ENCODE data around the gene EIF3D. TPM values are rescaled to one million over a fixed set of nuclear protein-coding genes. Genes with fewer than 3 reads are reported as not detected.

Gene EIF3D
- total and polyA plus RNA-seq, 4 experiments from 2014 or later = 137 to 228 (median 206) TPM

DNA sequence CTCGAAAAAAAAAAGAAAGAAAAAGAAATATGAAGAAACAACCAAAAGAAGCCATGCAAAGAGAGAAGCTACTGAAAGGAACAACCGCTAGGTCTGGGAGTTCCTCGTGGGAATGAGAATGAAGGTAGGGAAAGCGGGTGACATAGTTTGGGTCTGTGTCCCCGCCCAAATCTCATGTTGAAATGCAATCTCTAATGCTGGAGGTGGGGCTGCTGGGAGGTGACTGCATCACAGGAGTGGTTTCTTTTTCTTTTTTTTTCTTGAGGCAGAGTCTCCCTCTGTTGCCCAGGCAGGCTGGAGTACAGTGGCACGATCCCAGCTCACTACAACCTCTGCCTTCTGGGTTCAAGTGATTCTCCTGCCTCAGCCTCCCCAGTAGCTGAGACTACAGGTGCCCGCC, 37.8 kb downstream of the EIF3D start:
- DNase-seq = no peak
- ChIA-PET POLR2A (ENCODE audit: partially characterized antibody) (interaction anchor here (1.1 kb wide), 1 partner anchor 10 kb away, joined by 4 read pairs; the partner anchor contains the start of gene TXN2), CTCF (ENCODE audit: partially characterized antibody) (interaction anchor here (2.7 kb wide), 1 partner anchor 191 kb away, joined by 8 read pairs; no protein-coding TSS in a partner anchor)
- peaks cover 0 to 9% of the 10 kb centered on the region in 2 donors for H3K36me3 Mint-ChIP-seq
- no peaks in the 10 kb centered on the region for H3K4me1 ChIP-seq (ENCODE audit: insufficient read depth, low read length)
- peaks cover 0 to 2% (median 0%) of the 10 kb centered on the region in 4 donors for H3K4me1 Mint-ChIP-seq
- H3K27ac ChIP-seq (ENCODE audit: low read depth, low read length) = no peak overlapping the region
- no peaks in the 10 kb centered on the region for H3K9me3 ChIP-seq (ENCODE audit: control insufficient read depth in 1 of 2, low read length in 2 of 2)
- H3K36me3 ChIP-seq (ENCODE audit: insufficient read depth, low read length) = no peaks in the 10 kb centered on the region
- H3K4me3 Mint-ChIP-seq = no peak overlapping the region
- H3K4me3 ChIP-seq (ENCODE audit: low read length in 2 of 2) = no peak overlapping the region
- no peaks in the 10 kb centered on the region for H3K27me3 ChIP-seq (ENCODE audit: insufficient read depth, low read length)
- no peaks in the 10 kb centered on the region for H3K9me3 Mint-ChIP-seq
- no peaks in the 10 kb centered on the region for H3K27me3 Mint-ChIP-seq
- intact Hi-C loops (cut with micrococcal nuclease) = no loop called here
- no peak overlapping the region for H3K27ac Mint-ChIP-seq

DNA sequence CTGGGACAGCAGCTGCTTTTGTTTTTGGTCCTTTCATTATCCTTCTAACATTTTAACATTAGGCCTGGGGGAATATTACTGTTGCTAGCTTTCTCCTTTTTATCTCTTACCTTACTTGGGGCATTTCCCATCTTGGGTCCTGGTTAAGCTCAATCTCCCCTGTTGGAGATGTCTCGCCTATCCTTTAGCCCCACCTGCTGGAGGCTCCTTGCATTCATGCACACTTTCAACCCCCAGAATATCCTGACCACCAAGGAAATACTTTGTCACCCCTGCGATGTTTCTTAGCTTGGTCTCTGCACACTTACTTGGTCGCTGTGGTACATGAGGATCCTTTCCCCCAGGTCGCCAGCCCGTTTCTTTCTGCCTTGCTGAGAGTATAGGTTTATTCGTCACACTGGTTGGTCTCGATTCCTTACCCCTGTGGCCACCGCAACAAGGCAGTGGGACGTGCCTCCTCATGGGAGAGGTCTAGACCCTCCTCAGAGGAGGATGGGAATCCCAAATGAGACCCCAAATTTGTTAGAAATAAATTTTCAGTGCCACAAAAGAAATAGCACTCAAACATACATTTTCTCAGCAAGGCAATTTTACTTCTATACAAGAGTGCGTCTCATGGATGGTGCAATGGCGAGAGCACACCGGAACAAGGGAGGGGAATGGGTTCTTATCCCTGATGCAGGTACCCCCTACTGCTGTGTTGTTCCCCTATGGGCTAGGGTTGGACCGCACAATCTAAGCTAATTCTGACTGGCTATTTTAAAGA, 42.2 kb downstream of the EIF3D start:
- Histone ChIP-seq H3K27me3 (ENCODE audit: insufficient read depth, low read length) (no peaks in the 10 kb centered on the region), H3K27ac (ENCODE audit: low read depth, low read length) (no peak overlapping the region), H3K4me1 (ENCODE audit: insufficient read depth, low read length) (peaks cover 5% of the 10 kb centered on the region), H3K36me3 (ENCODE audit: insufficient read depth, low read length) (no peaks in the 10 kb centered on the region), H3K4me3 (ENCODE audit: low read length in 2 of 2) (no peak overlapping the region), H3K9me3 (ENCODE audit: control insufficient read depth in 1 of 2, low read length in 2 of 2) (no peaks in the 10 kb centered on the region)
- Mint-ChIP-seq H3K4me3 (no peak overlapping the region), H3K9me3 (no peaks in the 10 kb centered on the region), H3K36me3 (peaks cover 0 to 4% of the 10 kb centered on the region in 2 donors), H3K27ac (peak overlapping the region in 3 of 7 donors; percentile 43 to 65 (median 64)), H3K27me3 (no peaks in the 10 kb centered on the region), H3K4me1 (peaks cover 4 to 12% (median 5%) of the 10 kb centered on the region in 4 donors)
- intact Hi-C loops (cut with micrococcal nuclease) = loop anchor here (5.0 to 10.0 kb wide), 2 partner anchors 250 to 422 kb away; partner anchors contain the start of gene APOL2
- peak; percentile 61 to 72 (median 63) for DNase-seq
- ChIA-PET POLR2A (ENCODE audit: partially characterized antibody) (interaction anchor here (0.6 to 1.0 kb wide), 5 partner anchors 20 to 201 kb away, joined by 3 to 4 read pairs (median 3); partner anchors contain the start of gene FOXRED2), CTCF (ENCODE audit: partially characterized antibody) (interaction anchor here (0.6 to 2.7 kb wide), 36 partner anchors 9 to 418 kb away, joined by 3 to 37 read pairs (median 4); partner anchors contain the start of genes APOL2, APOL3 and APOL4)

DNA sequence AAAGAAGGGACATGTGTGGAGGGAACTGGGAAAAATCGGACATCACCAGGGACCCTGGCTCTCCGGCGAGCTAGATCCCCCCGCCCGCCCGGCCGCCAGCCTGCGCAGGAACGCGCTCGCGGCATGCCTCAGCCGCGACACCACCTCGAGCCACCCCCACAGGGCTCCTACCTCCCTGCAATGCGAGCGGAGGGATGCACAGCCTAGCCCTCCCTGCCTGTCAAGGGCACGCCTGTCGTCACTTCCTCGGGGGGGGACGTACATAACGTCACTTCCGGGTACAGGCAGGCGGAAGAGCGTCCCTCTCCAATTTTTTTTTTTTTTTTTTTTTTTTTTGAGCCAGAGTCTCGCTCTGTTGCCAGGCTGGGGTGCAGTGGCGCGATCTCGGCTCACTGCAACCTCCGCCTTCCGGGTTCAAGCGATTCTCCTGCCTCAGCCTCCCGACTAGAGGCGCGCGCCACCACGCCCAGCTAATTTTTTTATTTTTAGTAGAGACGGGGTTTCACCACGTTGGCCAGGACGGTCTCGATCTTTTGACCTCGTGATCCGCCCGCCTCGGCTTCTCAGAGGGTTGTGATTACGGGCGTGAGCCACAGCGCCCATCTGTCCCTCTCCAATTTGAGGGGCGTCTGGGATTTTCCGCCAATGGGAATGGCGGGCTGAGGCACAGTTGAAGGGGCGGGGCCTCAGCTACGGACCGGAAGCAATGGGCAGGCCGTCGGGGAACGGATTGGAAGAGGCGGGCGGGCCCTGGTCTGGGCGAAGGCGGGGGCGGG, 47.4 kb downstream of the EIF3D start, which contains the start of gene TXN2:
Gene TXN2 (minus strand): TSS at position 248 of the 776 bp plus-strand sequence. CDS start 803 bp downstream, outside the sequence.
- DNase-seq = peak; percentile 97 to 99 (median 97)
- peaks cover 0 to 3% of the 10 kb centered on the region in 2 donors for H3K27me3 Mint-ChIP-seq
- POLR2A ChIA-PET (ENCODE audit: partially characterized antibody) = interaction anchor here (0.6 to 2.8 kb wide), 30 partner anchors 9 to 833 kb away, joined by 3 to 33 read pairs (median 5); partner anchors contain the start of genes APOL2, APOL6, EIF3D and MYH9
- peaks cover 23% of the 10 kb centered on the region for H3K36me3 ChIP-seq (ENCODE audit: insufficient read depth, low read length)
- H3K9me3 ChIP-seq (ENCODE audit: control insufficient read depth in 1 of 2, low read length in 2 of 2) = no peaks in the 10 kb centered on the region
- H3K4me1 ChIP-seq (ENCODE audit: insufficient read depth, low read length) = peaks cover 22% of the 10 kb centered on the region
- peak within 1 kb of the TSS; percentile 90 to 100 (median 98) for H3K4me3 Mint-ChIP-seq
- H3K27ac ChIP-seq (ENCODE audit: low read depth, low read length) = peak within 1 kb of the TSS; percentile 80
- H3K27ac Mint-ChIP-seq = peak within 1 kb of the TSS; percentile 93 to 100 (median 99)
- peak within 1 kb of the TSS; percentile 80 to 86 for H3K4me3 ChIP-seq (ENCODE audit: low read length in 2 of 2)
- H3K36me3 Mint-ChIP-seq = peaks cover 9 to 25% of the 10 kb centered on the region in 2 donors
- intact Hi-C loops (cut with micrococcal nuclease) = loop anchor here (1.0 to 10.0 kb wide), 6 partner anchors 26 to 417 kb away; partner anchors contain the start of genes EIF3D and FOXRED2
- H3K9me3 Mint-ChIP-seq = no peaks in the 10 kb centered on the region
- CTCF ChIA-PET (ENCODE audit: partially characterized antibody) = interaction anchor here (3.2 to 3.5 kb wide), 2 partner anchors 11 to 181 kb away, joined by 13 to 16 read pairs; no protein-coding TSS in a partner anchor
- H3K27me3 ChIP-seq (ENCODE audit: insufficient read depth, low read length) = no peaks in the 10 kb centered on the region
- H3K4me1 Mint-ChIP-seq = peaks cover 12 to 31% (median 17%) of the 10 kb centered on the region in 4 donors

DNA sequence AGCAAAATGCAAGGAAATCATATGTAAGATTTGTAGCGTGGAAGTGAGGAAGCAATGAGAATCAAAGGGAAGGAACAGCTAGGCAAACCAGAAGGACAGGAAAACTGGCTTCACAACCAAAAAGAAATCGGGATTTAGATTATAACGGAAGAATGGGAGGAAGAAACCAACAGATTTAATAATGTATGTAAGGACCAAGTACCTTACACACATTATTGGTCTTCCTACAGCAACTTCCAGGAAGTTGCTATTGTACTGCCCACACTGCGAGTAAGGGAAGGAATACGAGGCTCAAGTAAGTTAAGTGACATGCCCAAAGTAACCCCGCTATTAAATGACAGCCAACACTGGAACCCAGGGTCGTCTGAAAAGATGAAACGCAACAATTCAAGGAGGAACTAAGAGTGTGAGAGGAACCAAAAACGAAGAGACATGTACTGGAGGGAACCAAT, 48.0 kb downstream of the EIF3D start:
- intact Hi-C loops (cut with micrococcal nuclease) = loop anchor here (1.0 to 10.0 kb wide), 5 partner anchors 26 to 416 kb away; partner anchors contain the start of genes EIF3D and FOXRED2
- peaks cover 0 to 3% of the 10 kb centered on the region in 2 donors for H3K27me3 Mint-ChIP-seq

DNA sequence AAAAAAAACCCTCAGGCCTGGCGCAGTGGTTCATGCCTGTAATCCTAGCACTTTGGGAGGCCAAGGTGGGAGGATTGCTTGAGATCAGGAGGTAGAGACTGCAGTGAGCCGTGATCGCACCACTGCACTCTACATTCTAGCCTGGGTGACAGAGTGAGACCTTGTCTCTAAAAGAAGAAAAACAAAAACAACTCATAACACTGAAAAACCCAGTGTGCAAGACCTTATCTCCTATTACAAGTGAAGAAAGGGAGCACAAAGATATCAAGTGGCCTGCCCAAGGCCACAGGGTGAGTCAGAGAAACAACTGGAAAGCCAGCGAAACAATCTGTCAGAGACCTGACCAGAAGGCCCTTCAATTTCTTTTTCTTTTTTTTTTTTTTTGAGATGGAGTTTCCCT, 50.0 kb downstream of the EIF3D start:
- H3K9me3 Mint-ChIP-seq = no peaks in the 10 kb centered on the region
- no peak overlapping the region for H3K27ac ChIP-seq (ENCODE audit: low read depth, low read length)
- peaks cover 0 to 3% of the 10 kb centered on the region in 2 donors for H3K27me3 Mint-ChIP-seq
- peak overlapping the region in 3 of 7 donors; percentile 37 to 93 (median 42) for H3K27ac Mint-ChIP-seq
- peaks cover 44% of the 10 kb centered on the region for H3K36me3 ChIP-seq (ENCODE audit: insufficient read depth, low read length)
- H3K9me3 ChIP-seq (ENCODE audit: control insufficient read depth in 1 of 2, low read length in 2 of 2) = no peaks in the 10 kb centered on the region
- intact Hi-C loops (cut with micrococcal nuclease) = no loop called here
- H3K4me1 ChIP-seq (ENCODE audit: insufficient read depth, low read length) = peaks cover 22% of the 10 kb centered on the region
- ChIA-PET POLR2A (ENCODE audit: partially characterized antibody) (interaction anchor here (1.2 to 2.8 kb wide), 2 partner anchors 24 to 150 kb away, joined by 3 to 7 read pairs; no protein-coding TSS in a partner anchor), CTCF (ENCODE audit: partially characterized antibody) (interaction anchor here (1.8 kb wide), 1 partner anchor 8 kb away, joined by 5 read pairs; no protein-coding TSS in a partner anchor)
- DNase-seq = no peak
- peak overlapping the region in 1 of 8 donors; percentile 46 for H3K4me3 Mint-ChIP-seq
- peaks cover 29 to 50% of the 10 kb centered on the region in 2 donors for H3K36me3 Mint-ChIP-seq
- no peak overlapping the region for H3K4me3 ChIP-seq (ENCODE audit: low read length in 2 of 2)
- no peaks in the 10 kb centered on the region for H3K27me3 ChIP-seq (ENCODE audit: insufficient read depth, low read length)
- peaks cover 13 to 27% (median 17%) of the 10 kb centered on the region in 4 donors for H3K4me1 Mint-ChIP-seq

More for the DNA sequence above, 48.0 kb downstream of the EIF3D start:
- H3K4me3 Mint-ChIP-seq = peak overlapping the region; percentile 90 to 100 (median 98)
- no peaks in the 10 kb centered on the region for H3K9me3 Mint-ChIP-seq
- Histone ChIP-seq H3K9me3 (ENCODE audit: control insufficient read depth in 1 of 2, low read length in 2 of 2) (no peaks in the 10 kb centered on the region), H3K4me1 (ENCODE audit: insufficient read depth, low read length) (peaks cover 22% of the 10 kb centered on the region), H3K27ac (ENCODE audit: low read depth, low read length) (peak overlapping the region; percentile 80), H3K4me3 (ENCODE audit: low read length in 2 of 2) (peak overlapping the region; percentile 80 to 86), H3K36me3 (ENCODE audit: insufficient read depth, low read length) (peaks cover 28% of the 10 kb centered on the region), H3K27me3 (ENCODE audit: insufficient read depth, low read length) (no peaks in the 10 kb centered on the region)
- H3K4me1 Mint-ChIP-seq = peaks cover 12 to 31% (median 17%) of the 10 kb centered on the region in 4 donors
- peak overlapping the region; percentile 93 to 100 (median 99) for H3K27ac Mint-ChIP-seq
- ChIA-PET CTCF (ENCODE audit: partially characterized antibody) (interaction anchor here (3.2 to 3.5 kb wide), 2 partner anchors 10 to 180 kb away, joined by 13 to 16 read pairs; no protein-coding TSS in a partner anchor), POLR2A (ENCODE audit: partially characterized antibody) (interaction anchor here (0.9 to 2.8 kb wide), 22 partner anchors 10 to 833 kb away, joined by 3 to 33 read pairs (median 7); partner anchors contain the start of genes APOL2, APOL6, EIF3D and MYH9)
- peaks cover 12 to 30% of the 10 kb centered on the region in 2 donors for H3K36me3 Mint-ChIP-seq
- DNase-seq = peak in 1 of 5 donors; percentile 47

DNA sequence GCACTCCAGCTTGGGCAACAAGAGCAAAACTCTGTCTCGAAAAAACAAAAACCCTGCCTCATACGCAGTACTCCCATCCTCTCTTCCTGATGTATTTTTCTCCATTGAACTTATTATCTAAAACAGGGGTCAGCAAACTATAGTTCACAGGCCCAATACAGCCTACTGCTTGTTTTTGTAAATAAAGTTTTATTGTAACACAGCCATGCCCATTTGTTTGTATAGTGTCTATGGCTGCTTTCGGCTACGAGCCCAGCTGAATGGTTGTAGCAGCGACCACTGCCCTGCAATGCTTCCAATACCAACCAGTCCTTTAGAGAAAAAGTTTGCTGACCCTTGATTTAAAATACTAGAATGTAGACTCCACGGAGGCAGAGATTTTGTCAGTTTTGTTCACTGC, 53.6 kb downstream of the EIF3D start:
- no peaks in the 10 kb centered on the region for H3K27me3 Mint-ChIP-seq
- H3K4me1 ChIP-seq (ENCODE audit: insufficient read depth, low read length) = peaks cover 11% of the 10 kb centered on the region
- H3K36me3 ChIP-seq (ENCODE audit: insufficient read depth, low read length) = peaks cover 48% of the 10 kb centered on the region
- intact Hi-C loops (cut with micrococcal nuclease) = no loop called here
- H3K27ac Mint-ChIP-seq = peak overlapping the region in 2 of 7 donors; percentile 15 to 85
- H3K4me3 Mint-ChIP-seq = no peak overlapping the region
- ChIA-PET POLR2A (ENCODE audit: partially characterized antibody) (interaction anchor here (0.9 kb wide), 1 partner anchor 182 kb away, joined by 3 read pairs; no protein-coding TSS in a partner anchor), CTCF (ENCODE audit: partially characterized antibody) (interaction anchor here (1.0 to 3.3 kb wide), 3 partner anchors 35 to 177 kb away, joined by 3 to 17 read pairs (median 3); no protein-coding TSS in a partner anchor)
- H3K27ac ChIP-seq (ENCODE audit: low read depth, low read length) = no peak overlapping the region
- peaks cover 3 to 10% (median 5%) of the 10 kb centered on the region in 4 donors for H3K4me1 Mint-ChIP-seq
- DNase-seq = no peak
- H3K4me3 ChIP-seq (ENCODE audit: low read length in 2 of 2) = no peak overlapping the region
- H3K36me3 Mint-ChIP-seq = peaks cover 38 to 51% of the 10 kb centered on the region in 2 donors
- no peaks in the 10 kb centered on the region for H3K27me3 ChIP-seq (ENCODE audit: insufficient read depth, low read length)
- H3K9me3 ChIP-seq (ENCODE audit: control insufficient read depth in 1 of 2, low read length in 2 of 2) = no peaks in the 10 kb centered on the region
- H3K9me3 Mint-ChIP-seq = no peaks in the 10 kb centered on the region
